NK-92 (cell line): ENCODE measurements around the gene SYT14.
"Not testable (repeated sequence)": the region's sequence is repeated elsewhere in the genome, so short reads cannot be mapped to it uniquely, and the experiment has no call there.

Experiments
- DNase-seq: peaks from one replicate; lab custom pipeline; 2025; ENCODE audit not compliant: unreplicated experiment; lab: John Stamatoyannopoulos, UW

SYT14 gene

GRCh38 chr1:209931141-209931540 is 6.9 kb upstream of the SYT14 start:
- no peak for DNase-seq

- DNase-seq, result no peak
These were observed 1.9 kb upstream of the SYT14 start for GRCh38 chr1:209936125-209936524.

- DNase-seq, result no peak
These were observed 7.4 kb downstream of the SYT14 start for GRCh38 chr1:209945377-209945776.

GRCh38 chr1:209948155-209948554 is 10.1 kb downstream of the SYT14 start:
- no peak for DNase-seq

- no peak for DNase-seq
These were observed 18.1 kb downstream of the SYT14 start for GRCh38 chr1:209956116-209956515.

- DNase-seq, result no peak
These were observed 21.6 kb downstream of the SYT14 start for GRCh38 chr1:209959623-209960022.

- DNase-seq, result no peak
These were observed 22.9 kb downstream of the SYT14 start for GRCh38 chr1:209960926-209961325.

- no peak for DNase-seq
These were observed 24.4 kb downstream of the SYT14 start for GRCh38 chr1:209962388-209962787.

- no peak for DNase-seq
These were observed 24.8 kb downstream of the SYT14 start for GRCh38 chr1:209962856-209963255.

- DNase-seq, result no peak
These were observed 28.0 kb downstream of the SYT14 start for GRCh38 chr1:209965996-209966395.

- not testable (repeated sequence) for DNase-seq
These were observed 40.7 kb downstream of the SYT14 start for GRCh38 chr1:209978721-209979120.

- DNase-seq, result no peak
These were observed 45.9 kb downstream of the SYT14 start for GRCh38 chr1:209983953-209984352.

GRCh38 chr1:209985002-209985401 is 47.0 kb downstream of the SYT14 start:
- DNase-seq, result no peak

GRCh38 chr1:209988706-209989105 is 50.7 kb downstream of the SYT14 start:
- no peak for DNase-seq

- no peak for DNase-seq
These were observed 51.5 kb downstream of the SYT14 start for GRCh38 chr1:209989525-209989924.

GRCh38 chr1:209993061-209993830 is 55.2 kb downstream of the SYT14 start:
- DNase-seq, result no peak

- DNase-seq, result no peak
These were observed 58.3 kb downstream of the SYT14 start for GRCh38 chr1:209996348-209996747.

GRCh38 chr1:209999005-209999404 is 61.0 kb downstream of the SYT14 start:
- no peak for DNase-seq

- DNase-seq, result no peak
These were observed 63.7 kb downstream of the SYT14 start for GRCh38 chr1:210001751-210002150.

- no peak for DNase-seq
These were observed 65.5 kb downstream of the SYT14 start for GRCh38 chr1:210003501-210003900.

GRCh38 chr1:210010161-210010560 is 72.1 kb downstream of the SYT14 start:
- DNase-seq, result no peak

- no peak for DNase-seq
These were observed 83.3 kb downstream of the SYT14 start for GRCh38 chr1:210021145-210021860.
